Esophagus squamous epithelium (tissue), 4 donors: ENCODE results near the gene TPI1.

ENCODE experiments used
- POLR2A ChIP-seq, 4 donors: fragments of 450-650 bp; IDR thresholded peaks; one replicate each; pipeline ENCODE4 v1.6.1; 2017; ENCODE audit warnings: antibody characterized with exemption in 4 of 4, mild to moderate bottlenecking in 4 of 4, moderate library complexity in 3 of 4
- TF ChIP-seq, protein P1 (sequence below), 6 experiments: fragments of 450-650 bp in 4 of 6; fragments of 200-600 bp in 2 of 6; sonication (generic) in 2 of 6; IDR thresholded peaks; one replicate each; pipeline ENCODE4 v1.5.1; 2016 to 2019; ENCODE audit warnings: antibody characterized with exemption in 6 of 6, mild to moderate bottlenecking in 4 of 6, moderate library complexity in 4 of 6

GRCh38 chr12:6863033-6863432 lies 4.3 kb upstream of the TPI1 start:
- TF ChIP-seq POLR2A (IDR thresholded peaks at IDR 0.05) = no peak
- TF ChIP-seq, protein P1, sequence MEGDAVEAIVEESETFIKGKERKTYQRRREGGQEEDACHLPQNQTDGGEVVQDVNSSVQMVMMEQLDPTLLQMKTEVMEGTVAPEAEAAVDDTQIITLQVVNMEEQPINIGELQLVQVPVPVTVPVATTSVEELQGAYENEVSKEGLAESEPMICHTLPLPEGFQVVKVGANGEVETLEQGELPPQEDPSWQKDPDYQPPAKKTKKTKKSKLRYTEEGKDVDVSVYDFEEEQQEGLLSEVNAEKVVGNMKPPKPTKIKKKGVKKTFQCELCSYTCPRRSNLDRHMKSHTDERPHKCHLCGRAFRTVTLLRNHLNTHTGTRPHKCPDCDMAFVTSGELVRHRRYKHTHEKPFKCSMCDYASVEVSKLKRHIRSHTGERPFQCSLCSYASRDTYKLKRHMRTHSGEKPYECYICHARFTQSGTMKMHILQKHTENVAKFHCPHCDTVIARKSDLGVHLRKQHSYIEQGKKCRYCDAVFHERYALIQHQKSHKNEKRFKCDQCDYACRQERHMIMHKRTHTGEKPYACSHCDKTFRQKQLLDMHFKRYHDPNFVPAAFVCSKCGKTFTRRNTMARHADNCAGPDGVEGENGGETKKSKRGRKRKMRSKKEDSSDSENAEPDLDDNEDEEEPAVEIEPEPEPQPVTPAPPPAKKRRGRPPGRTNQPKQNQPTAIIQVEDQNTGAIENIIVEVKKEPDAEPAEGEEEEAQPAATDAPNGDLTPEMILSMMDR (IDR thresholded peaks at IDR 0.05) = no peak
